GM12892 (cell line): ENCODE results near the gene CPPED1.

Experiments
- DNase-seq: peaks from one replicate; pipeline ENCODE4 v3.0.0; 2011; ENCODE audit not compliant: insufficient read length
- FAIRE-seq: peaks from 2 replicates; lab custom pipeline; 2011; peaks lifted over from hg19 to GRCh38; lab: Jason Lieb, UNC
- POLR2A ChIP-seq: IDR thresholded peaks from 2 replicates; pipeline ENCODE4 v1.6.1; 2011; ENCODE audit warnings: low read depth, low read length, control low read depth
- POLR2AphosphoS5 ChIP-seq: IDR thresholded peaks from 2 replicates; pipeline ENCODE4 v1.6.1; 2011; ENCODE audit warnings: low read depth, low read length, control low read depth
- TAF1 ChIP-seq: IDR thresholded peaks from 2 replicates; pipeline ENCODE4 v1.6.1; 2011; ENCODE audit warnings: low read depth, mild to moderate bottlenecking, control low read depth, low read length, borderline replicate concordance

The CPPED1 gene

DNA sequence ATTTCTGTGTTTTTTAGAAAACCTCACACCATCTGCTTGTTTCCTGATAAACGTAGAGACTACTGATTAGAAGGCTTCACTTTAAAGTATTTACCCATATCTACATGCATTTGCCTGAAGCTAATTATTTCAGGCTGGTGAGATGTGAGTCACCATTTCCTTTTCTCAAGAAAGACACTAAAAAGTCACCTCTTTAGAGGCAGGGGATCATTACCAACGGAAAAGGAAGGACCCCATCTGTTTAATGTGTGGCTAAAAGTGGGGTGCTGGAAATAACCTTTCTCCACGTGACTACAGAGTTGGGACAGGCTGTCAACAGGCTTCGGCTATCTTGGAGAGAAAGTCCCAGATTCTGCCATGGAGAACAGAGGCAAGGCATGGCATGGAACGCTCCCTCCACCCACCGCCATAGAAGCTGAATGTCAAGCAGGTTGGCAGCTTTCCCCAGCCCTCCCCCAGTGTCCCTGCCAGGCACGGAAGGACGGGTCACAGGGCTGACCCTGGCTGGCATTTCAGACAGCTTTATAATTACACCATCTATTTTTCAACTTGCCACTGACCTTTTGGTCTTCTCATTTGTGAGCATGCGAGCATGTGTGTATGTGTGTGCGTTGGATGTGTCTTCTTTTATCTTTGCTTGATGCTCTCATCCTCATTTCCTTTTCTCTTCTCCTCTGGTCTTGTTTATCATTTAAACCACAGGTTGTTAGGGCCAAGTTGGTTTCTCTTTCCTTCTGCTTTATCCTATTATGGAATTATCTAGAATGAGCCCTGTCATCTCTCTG is 157.0 kb downstream of the CPPED1 start:
- TF ChIP-seq POLR2A: no peak; the same call in 1 of the 2 replicates
- no peak for TF ChIP-seq TAF1
- no peak for TF ChIP-seq POLR2AphosphoS5
- DNase-seq: no peak
- FAIRE-seq: no peak

DNA sequence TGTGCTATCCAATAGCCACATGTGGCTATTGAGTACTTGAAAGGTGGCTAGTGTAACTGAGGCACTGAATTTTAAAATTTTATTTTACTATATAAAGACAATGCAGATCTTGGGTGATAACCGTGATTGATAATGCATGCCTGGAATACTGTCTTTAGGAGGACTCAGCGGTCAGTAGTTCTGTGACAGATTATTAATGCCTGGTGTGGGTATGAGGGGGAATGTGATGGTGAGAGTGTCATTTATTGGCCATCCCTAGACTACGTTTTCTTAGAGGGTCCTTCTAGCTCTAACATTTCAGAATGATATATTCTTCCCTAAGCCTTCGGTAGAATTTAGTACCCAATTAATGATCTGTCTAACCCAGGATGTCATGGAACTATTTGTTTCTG is 157.6 kb downstream of the CPPED1 start:
- FAIRE-seq: no peak
- no peak for DNase-seq
- no peak for TF ChIP-seq POLR2A
- TF ChIP-seq TAF1: no peak
- no peak for TF ChIP-seq POLR2AphosphoS5

DNA sequence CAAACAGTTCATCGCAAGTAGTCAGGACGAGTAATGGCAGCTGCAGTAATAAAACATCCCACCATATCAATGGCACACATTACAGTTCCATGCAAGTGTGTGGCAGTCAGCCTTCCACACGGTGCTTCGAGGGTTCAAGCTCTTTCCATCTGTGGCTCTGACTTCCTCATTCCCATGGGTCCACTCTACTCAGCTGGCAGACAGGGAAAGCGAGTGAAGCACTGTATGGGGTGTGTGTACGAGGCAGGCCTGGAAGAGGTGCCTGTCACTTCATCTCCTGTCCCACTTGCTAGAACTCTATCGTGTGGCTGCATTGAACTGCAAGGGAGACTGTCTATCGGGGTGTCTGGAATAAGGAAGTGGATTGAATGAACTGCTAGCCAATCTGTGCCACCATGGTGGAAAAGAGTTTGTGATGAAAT is 160.6 kb downstream of the CPPED1 start:
- FAIRE-seq (no peak), DNase-seq (no peak)
- TF ChIP-seq POLR2AphosphoS5 (no peak), TAF1 (no peak), POLR2A (no peak)

DNA sequence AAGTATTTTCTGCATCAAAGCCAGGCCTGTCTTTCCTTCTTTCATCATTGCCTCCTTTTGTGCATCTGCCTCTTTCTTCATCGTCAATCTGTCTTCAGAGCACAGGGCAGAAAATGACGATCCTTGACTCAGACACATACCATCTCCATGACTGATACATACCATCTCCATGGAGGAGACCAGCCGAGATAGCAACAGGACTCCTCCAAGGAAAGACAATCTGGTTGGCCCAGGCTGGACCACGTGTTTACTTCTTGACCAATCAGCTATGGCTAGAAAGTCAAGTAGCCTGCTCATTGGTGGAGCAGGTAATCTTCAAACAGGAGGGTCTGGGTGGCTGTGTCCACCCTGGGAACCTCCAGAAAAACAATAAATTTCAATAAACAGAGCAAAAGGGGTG is 164.6 kb downstream of the CPPED1 start:
- DNase-seq (no peak), FAIRE-seq (no peak)
- TF ChIP-seq POLR2AphosphoS5 (no peak), TAF1 (no peak), POLR2A (no peak)

DNA sequence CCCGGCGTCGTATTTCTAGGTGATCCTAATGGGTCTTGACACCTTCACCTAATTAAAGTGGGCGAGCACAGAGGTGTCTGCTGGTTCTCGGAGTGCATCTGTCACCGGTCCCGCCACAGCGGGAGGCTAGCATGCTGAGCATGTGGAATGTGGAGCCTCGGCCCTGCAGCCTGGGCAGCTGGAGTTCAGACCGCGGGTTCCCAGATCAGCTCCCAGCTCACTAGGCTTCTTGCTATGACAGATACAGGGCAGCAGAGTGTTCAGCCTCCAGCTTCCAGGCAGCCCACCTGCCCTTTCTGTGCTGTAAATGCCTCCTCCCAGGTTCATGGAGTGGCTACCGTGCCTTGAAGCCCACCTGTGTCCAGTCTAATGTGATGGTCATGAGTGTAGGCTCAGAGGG is 166.7 kb downstream of the CPPED1 start:
- TF ChIP-seq POLR2AphosphoS5: no peak
- TF ChIP-seq TAF1: no peak
- no peak for TF ChIP-seq POLR2A
- DNase-seq: no peak
- FAIRE-seq: no peak

DNA sequence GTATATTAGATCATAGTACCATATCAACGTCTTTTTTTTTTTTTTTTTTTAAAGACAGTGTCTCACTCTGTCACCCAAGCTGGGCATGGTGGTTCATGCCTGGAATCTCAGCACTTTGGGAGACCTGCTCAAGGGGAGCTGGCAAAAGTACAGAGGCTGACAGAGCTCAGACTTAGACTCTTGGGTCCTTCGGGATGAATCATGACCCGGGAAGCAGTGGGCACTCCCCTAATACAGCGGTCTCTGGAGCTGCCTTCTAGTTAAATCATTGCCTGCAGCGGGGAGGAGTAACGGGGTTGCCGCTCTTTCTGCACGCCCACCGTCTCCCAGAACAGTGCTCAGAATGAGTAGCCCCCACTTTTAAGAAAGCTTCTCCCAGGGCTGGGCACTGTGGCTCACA is 174.4 kb downstream of the CPPED1 start:
- FAIRE-seq (no peak), DNase-seq (no peak)
- TF ChIP-seq TAF1: no peak
- TF ChIP-seq POLR2AphosphoS5: no peak
- TF ChIP-seq POLR2A: no peak

DNA sequence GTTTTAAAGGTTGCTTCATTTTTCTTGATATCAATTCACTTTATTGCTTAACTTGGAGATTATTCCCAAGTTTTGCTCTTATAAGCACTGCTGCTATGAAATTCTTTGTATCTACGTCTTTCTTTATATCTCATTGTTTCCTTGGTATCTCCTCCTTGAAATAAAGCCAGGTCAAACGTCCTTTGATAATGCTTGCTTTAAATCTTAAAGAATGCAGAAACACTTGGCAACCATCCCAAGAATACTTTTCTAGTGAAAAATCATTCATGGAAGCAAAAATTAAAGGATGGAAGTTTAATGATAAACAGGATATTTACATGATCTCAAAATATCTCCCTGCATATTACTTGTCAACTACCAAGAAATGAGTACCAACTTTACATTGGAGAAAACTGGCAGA is 175.2 kb downstream of the CPPED1 start:
- FAIRE-seq (no peak), DNase-seq (no peak)
- TF ChIP-seq POLR2AphosphoS5: no peak
- no peak for TF ChIP-seq POLR2A
- no peak for TF ChIP-seq TAF1

DNA sequence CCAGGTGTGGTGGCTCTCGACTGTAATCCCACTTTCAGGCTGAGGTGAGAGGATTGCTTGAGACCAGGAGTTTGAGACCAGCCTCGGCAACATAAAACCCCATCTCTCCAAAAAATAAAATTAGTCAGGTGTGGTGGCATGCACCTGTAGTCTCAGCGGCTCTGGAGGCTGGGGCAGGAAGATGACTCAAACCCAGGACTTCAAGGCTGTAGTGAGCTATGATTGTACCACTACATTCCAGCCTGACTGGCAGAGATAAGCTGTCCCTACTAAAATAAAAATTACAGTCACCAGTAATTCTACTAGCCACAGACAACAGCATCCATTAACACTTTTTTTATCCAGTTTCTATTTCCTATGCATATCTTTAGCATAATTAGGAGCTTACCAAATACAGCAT is 176.3 kb downstream of the CPPED1 start:
- FAIRE-seq (no peak), DNase-seq (no peak)
- TF ChIP-seq POLR2AphosphoS5 (no peak), POLR2A (no peak), TAF1 (no peak)

DNA sequence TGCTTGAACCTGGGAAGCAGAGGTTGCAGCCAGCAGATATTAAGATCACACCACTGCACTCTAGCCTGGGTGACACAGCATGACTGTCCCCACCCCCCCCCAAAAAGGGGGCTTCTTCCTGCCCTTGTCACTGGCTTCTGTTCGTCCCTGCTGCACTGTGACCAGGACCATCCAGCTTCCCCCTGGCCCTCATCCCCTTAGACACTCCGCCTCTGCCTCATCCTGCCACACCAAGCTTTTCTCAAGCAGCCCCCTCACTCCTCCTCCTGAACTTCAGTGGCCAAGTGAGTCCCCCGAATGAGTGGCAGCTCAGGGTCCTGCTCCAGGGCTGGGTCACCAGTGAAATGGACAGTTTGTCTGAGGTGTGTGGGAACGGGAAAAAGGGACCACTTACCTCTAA is 177.3 kb downstream of the CPPED1 start:
- TF ChIP-seq TAF1 (no peak), POLR2AphosphoS5 (no peak), POLR2A (no peak)
- no peak for DNase-seq
- FAIRE-seq: no peak

DNA sequence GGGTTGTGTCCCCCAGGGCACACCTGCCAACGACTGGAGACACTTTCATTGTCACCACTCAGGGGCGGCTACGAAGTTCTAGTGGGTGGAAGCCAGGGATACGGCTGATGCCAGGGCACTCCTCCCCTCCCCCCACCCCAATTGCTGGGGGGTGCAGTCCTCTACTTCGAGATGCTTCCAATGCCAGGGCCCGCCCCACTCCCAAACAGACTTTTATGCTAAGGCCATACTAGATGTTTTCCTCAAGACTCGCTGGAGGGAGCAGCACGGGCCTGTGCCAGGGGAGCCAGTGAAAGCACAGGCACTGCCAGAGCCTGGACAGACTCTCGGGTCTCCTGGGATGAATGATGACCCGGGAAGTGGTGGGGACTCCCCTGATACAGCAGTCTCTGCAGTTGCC is 178.0 kb downstream of the CPPED1 start:
- FAIRE-seq: no peak
- DNase-seq: no peak
- no peak for TF ChIP-seq TAF1
- no peak for TF ChIP-seq POLR2A
- TF ChIP-seq POLR2AphosphoS5: no peak

DNA sequence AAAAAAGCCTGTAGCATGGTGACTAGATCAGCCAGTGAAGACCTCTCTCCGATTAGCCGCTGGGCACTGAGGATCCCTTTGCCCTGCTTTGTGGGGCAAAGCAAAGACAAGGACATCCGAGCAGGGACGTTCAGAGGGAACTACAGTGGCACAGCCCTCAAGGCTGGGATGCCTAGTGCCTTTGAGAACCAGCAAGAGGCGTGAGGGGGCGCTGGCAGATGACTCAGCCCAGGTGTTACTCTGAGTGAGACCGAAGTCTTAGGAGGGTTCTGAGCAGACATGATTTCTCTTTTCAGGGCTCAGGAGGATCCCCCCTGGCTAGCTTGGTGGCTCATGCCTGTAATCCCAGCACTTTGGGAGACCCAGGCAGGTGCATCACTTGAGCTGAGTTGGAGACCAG is 178.6 kb downstream of the CPPED1 start:
- no peak for TF ChIP-seq POLR2A
- no peak for TF ChIP-seq TAF1
- FAIRE-seq (no peak), DNase-seq (no peak)

DNA sequence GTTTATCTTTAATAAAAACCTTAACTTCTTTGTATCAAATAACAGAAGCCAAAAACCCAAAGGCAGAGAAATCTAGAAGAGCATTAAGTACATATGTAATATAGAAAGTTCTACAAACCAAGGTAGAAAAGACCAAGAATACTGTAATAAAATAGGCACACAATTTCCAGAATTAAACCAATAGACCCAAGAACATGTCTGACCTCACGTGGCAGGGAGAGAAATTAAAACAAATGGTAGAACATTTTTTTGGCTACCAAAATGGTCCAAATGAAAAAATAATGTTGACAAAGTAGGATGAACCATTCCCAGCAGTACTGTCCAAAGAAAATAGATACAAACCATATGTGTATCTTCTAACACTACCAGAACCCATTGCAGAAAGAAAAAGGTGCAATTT is 183.5 kb downstream of the CPPED1 start:
- TF ChIP-seq TAF1 (no peak), POLR2A (no peak), POLR2AphosphoS5 (no peak)
- FAIRE-seq (no peak), DNase-seq (no peak)

DNA sequence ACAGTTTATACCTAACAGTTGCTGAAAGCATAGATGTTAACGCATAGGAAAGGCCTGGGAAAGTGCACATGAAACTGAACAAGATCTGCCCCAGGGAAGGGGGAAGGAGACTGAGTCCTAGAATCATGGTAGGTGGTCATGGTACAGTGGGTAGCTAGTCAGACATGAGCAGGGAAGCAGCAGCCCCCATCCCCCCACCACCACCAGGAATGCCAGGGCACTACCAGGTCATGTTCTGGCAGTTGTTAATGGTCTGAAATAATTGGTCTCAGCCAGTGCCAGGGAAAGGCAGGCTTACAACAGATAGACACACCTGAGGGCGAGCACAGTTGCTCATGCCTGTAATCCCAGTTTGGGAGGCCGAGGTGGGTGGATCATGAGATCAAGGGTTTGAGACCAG is 185.2 kb downstream of the CPPED1 start:
- TF ChIP-seq POLR2AphosphoS5: no peak
- TF ChIP-seq TAF1: no peak
- TF ChIP-seq POLR2A: no peak
- FAIRE-seq: no peak
- no peak for DNase-seq
